GM12875 (cell line): ENCODE data around the gene DRD2.

Source experiments
- H3K4me3 ChIP-seq: one replicate; pipeline ENCODE4 v1.5.1; 2011; ENCODE audit warnings: low read depth, low read length, control low read depth
- TF ChIP-seq, protein P1 (sequence below): IDR thresholded peaks from 2 replicates; pipeline ENCODE4 v1.5.1; 2011; ENCODE audit warnings: low read depth, mild to moderate bottlenecking, control low read depth, inconsistent platforms, low read length, moderate library complexity, borderline replicate concordance; ENCODE audit not compliant: insufficient read depth

DRD2 gene

DNA sequence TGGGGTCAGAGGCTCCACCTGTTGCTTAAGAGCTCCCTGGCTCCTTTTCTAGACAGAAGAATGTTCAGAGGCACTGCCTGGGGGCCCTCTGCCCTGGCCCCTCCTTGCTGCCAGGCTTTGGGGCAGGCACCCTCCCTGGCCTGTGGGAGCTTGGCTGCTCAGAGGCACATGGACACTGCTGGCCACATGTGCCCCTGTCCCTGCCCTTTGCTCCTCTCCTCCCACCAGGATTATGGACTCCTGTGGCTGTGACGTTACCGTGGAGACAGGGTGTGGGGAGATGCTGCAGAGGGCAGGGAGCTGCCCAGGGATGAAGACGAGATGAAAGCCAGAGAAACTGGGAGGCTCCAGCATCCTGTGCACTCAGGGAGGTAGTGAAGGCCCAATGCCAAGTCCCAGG, 14.7 kb downstream of the DRD2 start:
- TF ChIP-seq, protein P1, sequence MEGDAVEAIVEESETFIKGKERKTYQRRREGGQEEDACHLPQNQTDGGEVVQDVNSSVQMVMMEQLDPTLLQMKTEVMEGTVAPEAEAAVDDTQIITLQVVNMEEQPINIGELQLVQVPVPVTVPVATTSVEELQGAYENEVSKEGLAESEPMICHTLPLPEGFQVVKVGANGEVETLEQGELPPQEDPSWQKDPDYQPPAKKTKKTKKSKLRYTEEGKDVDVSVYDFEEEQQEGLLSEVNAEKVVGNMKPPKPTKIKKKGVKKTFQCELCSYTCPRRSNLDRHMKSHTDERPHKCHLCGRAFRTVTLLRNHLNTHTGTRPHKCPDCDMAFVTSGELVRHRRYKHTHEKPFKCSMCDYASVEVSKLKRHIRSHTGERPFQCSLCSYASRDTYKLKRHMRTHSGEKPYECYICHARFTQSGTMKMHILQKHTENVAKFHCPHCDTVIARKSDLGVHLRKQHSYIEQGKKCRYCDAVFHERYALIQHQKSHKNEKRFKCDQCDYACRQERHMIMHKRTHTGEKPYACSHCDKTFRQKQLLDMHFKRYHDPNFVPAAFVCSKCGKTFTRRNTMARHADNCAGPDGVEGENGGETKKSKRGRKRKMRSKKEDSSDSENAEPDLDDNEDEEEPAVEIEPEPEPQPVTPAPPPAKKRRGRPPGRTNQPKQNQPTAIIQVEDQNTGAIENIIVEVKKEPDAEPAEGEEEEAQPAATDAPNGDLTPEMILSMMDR = no peak
- no peak overlapping the region for H3K4me3 ChIP-seq

DNA sequence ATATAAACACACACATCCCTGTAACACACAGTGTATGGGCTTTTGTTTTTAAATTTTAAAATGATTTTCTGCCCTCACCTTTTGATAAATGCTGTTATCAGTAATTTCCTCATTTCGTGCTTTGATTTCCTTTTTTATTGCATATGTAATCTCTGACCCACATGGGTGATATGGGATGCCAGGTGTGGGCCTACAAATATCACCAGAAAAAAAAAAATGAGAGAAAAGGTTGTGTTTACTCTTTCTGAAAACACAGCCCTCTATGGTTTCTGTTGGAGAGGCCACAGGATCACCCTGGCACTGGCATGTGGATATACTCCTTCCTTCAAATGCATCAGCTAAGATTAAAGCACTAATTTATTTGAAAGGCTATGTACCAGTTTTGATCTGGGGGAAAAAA, 17.0 kb downstream of the DRD2 start:
- TF ChIP-seq, protein P1 = no peak
- no peak overlapping the region for H3K4me3 ChIP-seq

DNA sequence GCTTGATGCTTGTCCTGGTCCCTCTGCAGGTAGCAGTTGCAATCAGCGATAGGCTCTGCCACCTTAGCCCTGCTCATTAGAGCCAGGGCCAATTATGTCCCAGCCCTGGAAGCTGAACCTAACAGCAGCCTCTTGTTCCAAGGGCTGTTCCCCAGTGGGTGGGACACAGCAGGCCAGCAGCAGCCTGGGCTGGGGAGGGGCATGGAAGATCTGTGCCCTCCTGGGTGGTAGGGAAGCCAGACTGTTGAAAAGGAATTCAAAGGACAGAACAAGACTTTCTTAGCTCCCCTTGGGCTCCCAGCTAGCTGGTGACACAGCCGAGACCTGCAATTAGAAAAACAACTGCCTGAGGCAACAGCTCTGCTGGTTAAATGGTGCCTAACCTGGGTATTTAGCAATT, 17.4 kb downstream of the DRD2 start:
- TF ChIP-seq, protein P1 = no peak
- H3K4me3 ChIP-seq = no peak overlapping the region

DNA sequence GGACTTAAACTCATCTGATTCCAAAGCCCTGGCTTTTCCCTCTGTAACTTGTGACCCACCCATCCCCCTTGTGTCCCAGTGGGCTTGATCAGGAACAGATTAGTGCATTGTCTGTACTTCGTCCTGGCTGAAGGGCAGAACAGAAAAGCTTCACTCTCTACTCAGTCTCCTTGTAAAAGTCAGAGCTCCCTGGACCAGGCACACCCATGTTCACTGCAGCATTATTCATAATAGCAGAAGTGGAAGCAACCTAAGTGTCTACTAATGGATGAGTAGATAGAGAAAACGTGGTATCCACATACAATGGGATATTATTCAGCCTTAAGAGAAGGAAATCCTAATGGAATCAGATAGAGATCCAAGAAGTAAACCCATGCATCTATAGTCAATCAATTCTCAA, 20.7 kb downstream of the DRD2 start:
- TF ChIP-seq, protein P1 = no peak
- H3K4me3 ChIP-seq = no peak overlapping the region

DNA sequence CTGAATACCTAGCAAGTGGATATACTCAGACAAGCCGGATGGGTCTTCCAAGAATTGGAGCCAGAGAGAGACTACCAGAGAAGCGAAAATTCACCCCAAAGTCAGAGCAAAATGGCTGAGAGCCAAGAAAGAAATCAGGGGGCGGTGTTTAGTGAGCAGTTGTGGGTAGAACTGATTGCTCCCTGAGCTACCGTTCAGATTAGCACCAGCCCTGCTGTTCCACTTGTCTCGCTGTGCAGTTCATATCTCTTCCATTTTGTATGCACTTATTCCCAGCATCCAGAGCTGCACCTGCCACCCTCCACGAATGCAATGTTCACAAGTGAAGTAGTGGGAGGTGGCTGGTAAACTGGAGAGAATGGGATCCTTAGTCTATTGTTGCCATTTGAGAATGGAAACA, 25.5 kb downstream of the DRD2 start:
- no peak overlapping the region for H3K4me3 ChIP-seq
- TF ChIP-seq, protein P1 = no peak

DNA sequence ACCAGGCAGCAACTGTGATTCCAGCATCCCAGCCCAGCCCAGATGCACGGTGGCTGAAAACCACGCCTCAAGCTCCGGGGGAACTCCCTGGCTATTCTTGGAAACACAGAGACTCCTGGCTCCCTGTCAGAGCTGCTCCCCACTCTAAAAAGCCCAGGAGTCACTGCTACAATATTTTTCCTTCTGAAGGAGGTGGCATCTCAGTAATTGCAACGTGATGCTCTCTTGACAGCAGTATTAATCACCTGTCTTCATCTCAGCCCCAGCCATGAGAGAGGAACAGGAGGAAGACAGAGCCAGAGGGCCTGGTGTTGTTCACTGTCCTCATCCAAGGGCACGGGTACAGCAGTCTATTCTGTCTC, 26.9 kb downstream of the DRD2 start:
- TF ChIP-seq, protein P1 = no peak
- no peak overlapping the region for H3K4me3 ChIP-seq

DNA sequence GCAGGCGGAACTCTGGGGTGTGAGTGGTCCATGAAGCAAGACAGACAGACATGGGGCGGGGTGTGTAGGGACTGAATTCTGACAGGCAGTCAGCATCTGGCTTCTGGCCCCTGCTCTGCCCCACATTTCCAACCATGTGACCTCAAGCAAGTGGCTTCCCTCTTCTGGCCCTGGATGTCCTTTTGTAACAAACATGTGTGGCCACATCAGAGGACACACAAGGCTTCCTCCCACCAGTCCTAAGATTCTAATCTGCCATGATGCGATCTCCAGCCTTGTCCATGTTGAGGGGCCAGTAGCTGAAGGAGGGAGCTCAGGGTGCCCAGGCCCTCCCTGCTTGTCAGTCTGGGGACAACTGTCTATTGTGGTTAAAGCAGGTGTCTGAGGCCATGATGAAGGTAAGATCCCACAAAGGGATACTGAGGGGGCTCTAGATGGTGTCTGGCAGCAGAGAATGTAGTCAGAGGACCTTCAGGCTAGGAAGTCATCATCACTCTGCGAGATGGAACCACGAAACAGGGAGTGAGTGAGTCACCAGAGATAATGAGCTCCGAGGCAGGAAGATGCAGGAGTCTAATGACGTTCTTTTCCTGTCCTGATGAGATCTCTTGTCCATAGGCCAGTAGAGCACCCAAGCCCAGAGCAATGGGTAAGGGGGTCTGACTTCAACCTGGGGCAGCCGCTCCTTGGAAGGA, 27.4 kb downstream of the DRD2 start:
- TF ChIP-seq, protein P1 = no peak

More for the DNA sequence above, 27.4 kb downstream of the DRD2 start:
- H3K4me3 ChIP-seq = no peak overlapping the region
